Activated naive CD4-positive, alpha-beta T cell treated with anti-CD3 and anti-CD28 coated beads for 36 hours (primary cell): ENCODE results near the gene TNFRSF4. TPM values are rescaled to one million over a fixed set of nuclear protein-coding genes. Genes with fewer than 3 reads are reported as not detected.

Source experiments
- CTCF ChIA-PET: fragments of 350-600 bp; sonication (Branson Sonifier 250); formaldehyde crosslinking; loops from one replicate; lab custom pipeline; 2021; ENCODE audit warnings: antibody characterized with exemption; lab: Charles Lee
- DNase-seq: peaks from one replicate; pipeline ENCODE4 v3.0.0-alpha.2; 2020
- H3K27ac Mint-ChIP-seq: one replicate; pipeline ENCODE4 v1.8.0; 2021; ENCODE audit warnings: mild to moderate bottlenecking, mixed read lengths
- H3K27me3 Mint-ChIP-seq: one replicate; pipeline ENCODE4 v1.8.0; 2021; ENCODE audit warnings: low read depth, mixed read lengths
- H3K36me3 Mint-ChIP-seq: one replicate; pipeline ENCODE4 v1.8.0; 2021; ENCODE audit warnings: low read depth, mixed read lengths
- H3K4me1 Mint-ChIP-seq: one replicate; pipeline ENCODE4 v1.8.0; 2021; ENCODE audit warnings: low read depth, mixed read lengths
- H3K4me3 Mint-ChIP-seq: one replicate; pipeline ENCODE4 v1.8.0; 2021; ENCODE audit warnings: mild to moderate bottlenecking, moderate library complexity, mixed read lengths
- H3K9me3 Mint-ChIP-seq: one replicate; pipeline ENCODE4 v1.8.0; 2021; ENCODE audit warnings: mixed read lengths
- intact Hi-C: fragments of 100-400 bp; cut with micrococcal nuclease; formaldehyde crosslinking; loops from one replicate; pipeline ENCODE4 v1.15.1; 2023
- total RNA-seq, 2 experiments: library from RNA; stranded (reverse); gene quantifications; one replicate each; pipeline ENCODE4 v1.2.3, GENCODE V29; 2021

TNFRSF4 gene
- total RNA-seq, 2 experiments from 2014 or later, result 107 to 110 TPM

- CTCF ChIA-PET, result no interaction called here
- H3K9me3 Mint-ChIP-seq, result no peaks in the 10 kb centered on the region
- peak overlapping the region; percentile 89 for H3K27ac Mint-ChIP-seq
- DNase-seq, result no peak
- no peak overlapping the region for H3K4me3 Mint-ChIP-seq
- intact Hi-C loops, result no loop called here
- no peaks in the 10 kb centered on the region for H3K27me3 Mint-ChIP-seq
- peaks cover 34% of the 10 kb centered on the region for H3K4me1 Mint-ChIP-seq
- H3K36me3 Mint-ChIP-seq, result peaks cover 9% of the 10 kb centered on the region
Measured at GRCh38 chr1:1207571-1207892, 6.4 kb downstream of the TNFRSF4 start.

- H3K27me3 Mint-ChIP-seq, result no peaks in the 10 kb centered on the region
- peaks cover 6% of the 10 kb centered on the region for H3K36me3 Mint-ChIP-seq
- H3K4me1 Mint-ChIP-seq, result peaks cover 32% of the 10 kb centered on the region
- H3K9me3 Mint-ChIP-seq, result no peaks in the 10 kb centered on the region
- no peak for DNase-seq
- intact Hi-C loops, result no loop called here
- CTCF ChIA-PET, result no interaction called here
- no peak overlapping the region for H3K27ac Mint-ChIP-seq
- H3K4me3 Mint-ChIP-seq, result peak overlapping the region; percentile 70
Measured at GRCh38 chr1:1206966-1207531, 6.9 kb downstream of the TNFRSF4 start.

GRCh38 chr1:1206376-1206965, 7.5 kb downstream of the TNFRSF4 start, which contains the start of gene TNFRSF18:
TSS of gene TNFRSF18 (minus strand) at chr1:1206592. CDS start at chr1:1206571, 21 bp downstream.
- Mint-ChIP-seq H3K36me3 (peaks cover 5% of the 10 kb centered on the region), H3K27ac (no peak within 1 kb of the TSS), H3K4me1 (peaks cover 32% of the 10 kb centered on the region), H3K27me3 (no peaks in the 10 kb centered on the region), H3K9me3 (no peaks in the 10 kb centered on the region), H3K4me3 (peak within 1 kb of the TSS; percentile 70)
- intact Hi-C loops, result no loop called here
- DNase-seq, result peak; percentile 60
- CTCF ChIA-PET, result interaction anchor here (0.7 to 1.3 kb wide), 4 partner anchors 10 to 142 kb away, joined by 3 to 8 read pairs (median 3); no protein-coding TSS in a partner anchor

- DNase-seq, result no peak
- H3K27ac Mint-ChIP-seq, result no peak overlapping the region
- CTCF ChIA-PET, result interaction anchor here (0.7 to 1.3 kb wide), 4 partner anchors 10 to 142 kb away, joined by 3 to 8 read pairs (median 3); no protein-coding TSS in a partner anchor
- peaks cover 28% of the 10 kb centered on the region for H3K4me1 Mint-ChIP-seq
- H3K36me3 Mint-ChIP-seq, result peaks cover 2% of the 10 kb centered on the region
- H3K9me3 Mint-ChIP-seq, result no peaks in the 10 kb centered on the region
- H3K4me3 Mint-ChIP-seq, result peak overlapping the region; percentile 70
- H3K27me3 Mint-ChIP-seq, result no peaks in the 10 kb centered on the region
- intact Hi-C loops, result no loop called here
Measured at GRCh38 chr1:1205769-1206375, 8.1 kb downstream of the TNFRSF4 start.

GRCh38 chr1:1204998-1205768, 8.8 kb downstream of the TNFRSF4 start:
- no peaks in the 10 kb centered on the region for H3K36me3 Mint-ChIP-seq

GRCh38 chr1:1204425-1204920, 9.5 kb downstream of the TNFRSF4 start:
- CTCF ChIA-PET, result interaction anchor here (1.0 kb wide), 1 partner anchor 84 kb away, joined by 3 read pairs; no protein-coding TSS in a partner anchor
- H3K4me1 Mint-ChIP-seq, result peaks cover 32% of the 10 kb centered on the region
- H3K27ac Mint-ChIP-seq, result no peak overlapping the region
- no peaks in the 10 kb centered on the region for H3K27me3 Mint-ChIP-seq
- DNase-seq, result no peak
- no peak overlapping the region for H3K4me3 Mint-ChIP-seq
- no peaks in the 10 kb centered on the region for H3K36me3 Mint-ChIP-seq
- intact Hi-C loops, result no loop called here
- H3K9me3 Mint-ChIP-seq, result no peaks in the 10 kb centered on the region

More at GRCh38 chr1:1204998-1205768, 8.8 kb downstream of the TNFRSF4 start:
- Mint-ChIP-seq H3K4me1 (peaks cover 32% of the 10 kb centered on the region), H3K27ac (no peak overlapping the region), H3K4me3 (peak overlapping the region; percentile 70), H3K27me3 (no peaks in the 10 kb centered on the region), H3K9me3 (no peaks in the 10 kb centered on the region)
- intact Hi-C loops, result no loop called here
- no peak for DNase-seq
- CTCF ChIA-PET, result interaction anchor here (0.7 to 1.3 kb wide), 5 partner anchors 11 to 141 kb away, joined by 3 to 8 read pairs (median 3); no protein-coding TSS in a partner anchor

GRCh38 chr1:1203561-1204424, 10.2 kb downstream of the TNFRSF4 start:
- Mint-ChIP-seq H3K36me3 (no peaks in the 10 kb centered on the region), H3K27ac (no peak overlapping the region), H3K4me1 (peaks cover 29% of the 10 kb centered on the region), H3K9me3 (no peaks in the 10 kb centered on the region), H3K27me3 (no peaks in the 10 kb centered on the region), H3K4me3 (no peak overlapping the region)
- intact Hi-C loops, result no loop called here
- CTCF ChIA-PET, result no interaction called here
- no peak for DNase-seq

- Mint-ChIP-seq H3K4me3 (no peak overlapping the region), H3K36me3 (no peaks in the 10 kb centered on the region), H3K27ac (no peak overlapping the region), H3K27me3 (no peaks in the 10 kb centered on the region), H3K4me1 (peaks cover 22% of the 10 kb centered on the region), H3K9me3 (no peaks in the 10 kb centered on the region)
- CTCF ChIA-PET, result no interaction called here
- DNase-seq, result no peak
- intact Hi-C loops, result no loop called here
Measured at GRCh38 chr1:1202831-1203560, 11.0 kb downstream of the TNFRSF4 start.

GRCh38 chr1:1200876-1201810, 12.8 kb downstream of the TNFRSF4 start:
- Mint-ChIP-seq H3K4me1 (peaks cover 12% of the 10 kb centered on the region), H3K27me3 (no peaks in the 10 kb centered on the region), H3K9me3 (peaks cover 1% of the 10 kb centered on the region), H3K4me3 (peak overlapping the region; percentile 59), H3K27ac (peak overlapping the region; percentile 83), H3K36me3 (no peaks in the 10 kb centered on the region)
- CTCF ChIA-PET, result interaction anchor here (1.2 kb wide), 1 partner anchor 182 kb away, joined by 3 read pairs; no protein-coding TSS in a partner anchor
- intact Hi-C loops, result loop anchor here (1.0 to 2.0 kb wide), 4 partner anchors 57 to 137 kb away; partner anchors contain the start of gene C1orf159
- peak; percentile 91 for DNase-seq
